Esophagus muscularis mucosa (tissue), 4 donors: Measurements from ENCODE around the gene MSRB3. TPM values are rescaled to one million over a fixed set of nuclear protein-coding genes. Genes with fewer than 3 reads are reported as not detected.

Experiments
- DNase-seq: peaks from one replicate; pipeline ENCODE4 v3.0.0-alpha.2; 2017; ENCODE audit errors: extremely low spot score
- H3K27ac ChIP-seq, 4 donors: fragments of 200-600 bp; sonication (generic); replicated peaks in 1 of 4; 1 replicate in 3 of 4; 2 replicates in 1 of 4; pipeline ENCODE4 v1.5.1; 2016 to 2019; ENCODE audit warnings: mild to moderate bottlenecking in 1 of 4
- H3K27me3 ChIP-seq, 4 donors: fragments of 200-600 bp; sonication (generic); one replicate each; pipeline versions ENCODE4 v1.5.1 to v1.6.0; 2016 to 2019
- H3K36me3 ChIP-seq, 4 donors: fragments of 200-600 bp; sonication (generic); one replicate each; pipeline ENCODE4 v1.5.1; 2016 to 2019
- H3K4me1 ChIP-seq, 4 donors: fragments of 200-600 bp; sonication (generic); one replicate each; pipeline ENCODE4 v1.5.1; 2016 to 2019
- H3K4me3 ChIP-seq, 4 donors: fragments of 200-600 bp; sonication (generic); 1 replicate in 2 of 4; 2 replicates in 2 of 4; pipeline ENCODE4 v1.5.1; 2016 to 2019; ENCODE audit warnings: mild to moderate bottlenecking in 4 of 4, moderate library complexity in 1 of 4
- H3K9me3 ChIP-seq, 4 donors: fragments of 200-600 bp; sonication (generic); 1 replicate in 3 of 4; 2 replicates in 1 of 4; pipeline ENCODE4 v1.5.1; 2016 to 2019
- EP300 ChIP-seq: sonication (generic); formaldehyde crosslinking; IDR thresholded peaks from one replicate; pipeline ENCODE4 v1.6.1; 2017; ENCODE audit warnings: antibody characterized with exemption
- POLR2A ChIP-seq: fragments of 450-650 bp; IDR thresholded peaks from one replicate; pipeline ENCODE4 v1.6.1; 2017; ENCODE audit warnings: antibody characterized with exemption, moderate library complexity, mild to moderate bottlenecking, low read depth
- POLR2AphosphoS5 ChIP-seq, 2 donors: sonication (generic); formaldehyde crosslinking; IDR thresholded peaks; one replicate each; pipeline ENCODE4 v1.6.1; 2017; ENCODE audit warnings: antibody characterized with exemption in 2 of 2
- WGBS: methylation state at CpG from one replicate; pipeline ENCODE4 v1.1.5; 2018; 5-methylcytosine and 5-hydroxymethylcytosine counted together
- intact Hi-C: fragments of 100-400 bp; cut with DNase I; formaldehyde crosslinking; loops from one replicate; pipeline ENCODE4 v1.15.1; 2023
- total RNA-seq, 4 donors: library from RNA; depleted of rRNA; stranded (reverse); fragments of >200 nt; gene quantifications; one replicate each; pipeline versions ENCODE4 v1.1.0 to v1.2.1, GENCODE V29; 2016
- TF ChIP-seq, protein P1 (sequence below), 3 experiments: fragments of 200-600 bp in 2 of 3; fragments of 450-650 bp in 1 of 3; sonication (generic) in 2 of 3; IDR thresholded peaks; one replicate each; pipeline ENCODE4 v1.5.1; 2017 to 2019; ENCODE audit warnings: antibody characterized with exemption in 3 of 3, mild to moderate bottlenecking in 2 of 3, moderate library complexity in 1 of 3

Gene MSRB3
- total RNA-seq, 4 donors from 2014 or later = 213 to 325 (median 288) TPM

DNA sequence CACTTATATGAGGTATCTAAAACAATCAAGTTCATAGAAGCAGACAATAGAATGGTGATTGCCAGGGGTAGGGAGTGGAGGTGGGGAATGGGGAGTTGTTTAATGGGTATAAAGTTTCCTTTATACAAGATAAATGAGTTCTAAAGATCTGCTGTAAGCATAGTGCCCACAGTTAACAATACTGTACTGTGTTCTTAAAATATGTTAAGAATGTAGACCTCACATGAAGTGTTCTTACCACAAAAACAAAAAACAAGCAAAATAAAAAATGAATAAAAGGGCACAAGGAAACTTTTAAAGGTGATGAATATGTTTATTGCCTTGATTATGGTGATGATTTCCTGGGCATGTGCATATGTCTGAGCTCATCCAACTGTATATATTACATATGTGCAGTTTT, 211.8 kb downstream of the MSRB3 start:
- Histone ChIP-seq H3K27ac (no peak overlapping the region), H3K9me3 (no peaks in the 10 kb centered on the region), H3K36me3 (no peaks in the 10 kb centered on the region), H3K4me3 (no peak overlapping the region), H3K27me3 (no peaks in the 10 kb centered on the region), H3K4me1 (no peaks in the 10 kb centered on the region)
- intact Hi-C loops = no loop called here
- DNase-seq = no peak
- TF ChIP-seq POLR2A (no peak), EP300 (no peak), POLR2AphosphoS5 (IDR thresholded peaks at IDR 0.05) (no peak)
- TF ChIP-seq, protein P1, sequence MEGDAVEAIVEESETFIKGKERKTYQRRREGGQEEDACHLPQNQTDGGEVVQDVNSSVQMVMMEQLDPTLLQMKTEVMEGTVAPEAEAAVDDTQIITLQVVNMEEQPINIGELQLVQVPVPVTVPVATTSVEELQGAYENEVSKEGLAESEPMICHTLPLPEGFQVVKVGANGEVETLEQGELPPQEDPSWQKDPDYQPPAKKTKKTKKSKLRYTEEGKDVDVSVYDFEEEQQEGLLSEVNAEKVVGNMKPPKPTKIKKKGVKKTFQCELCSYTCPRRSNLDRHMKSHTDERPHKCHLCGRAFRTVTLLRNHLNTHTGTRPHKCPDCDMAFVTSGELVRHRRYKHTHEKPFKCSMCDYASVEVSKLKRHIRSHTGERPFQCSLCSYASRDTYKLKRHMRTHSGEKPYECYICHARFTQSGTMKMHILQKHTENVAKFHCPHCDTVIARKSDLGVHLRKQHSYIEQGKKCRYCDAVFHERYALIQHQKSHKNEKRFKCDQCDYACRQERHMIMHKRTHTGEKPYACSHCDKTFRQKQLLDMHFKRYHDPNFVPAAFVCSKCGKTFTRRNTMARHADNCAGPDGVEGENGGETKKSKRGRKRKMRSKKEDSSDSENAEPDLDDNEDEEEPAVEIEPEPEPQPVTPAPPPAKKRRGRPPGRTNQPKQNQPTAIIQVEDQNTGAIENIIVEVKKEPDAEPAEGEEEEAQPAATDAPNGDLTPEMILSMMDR (IDR thresholded peaks at IDR 0.05) = no peak

DNA sequence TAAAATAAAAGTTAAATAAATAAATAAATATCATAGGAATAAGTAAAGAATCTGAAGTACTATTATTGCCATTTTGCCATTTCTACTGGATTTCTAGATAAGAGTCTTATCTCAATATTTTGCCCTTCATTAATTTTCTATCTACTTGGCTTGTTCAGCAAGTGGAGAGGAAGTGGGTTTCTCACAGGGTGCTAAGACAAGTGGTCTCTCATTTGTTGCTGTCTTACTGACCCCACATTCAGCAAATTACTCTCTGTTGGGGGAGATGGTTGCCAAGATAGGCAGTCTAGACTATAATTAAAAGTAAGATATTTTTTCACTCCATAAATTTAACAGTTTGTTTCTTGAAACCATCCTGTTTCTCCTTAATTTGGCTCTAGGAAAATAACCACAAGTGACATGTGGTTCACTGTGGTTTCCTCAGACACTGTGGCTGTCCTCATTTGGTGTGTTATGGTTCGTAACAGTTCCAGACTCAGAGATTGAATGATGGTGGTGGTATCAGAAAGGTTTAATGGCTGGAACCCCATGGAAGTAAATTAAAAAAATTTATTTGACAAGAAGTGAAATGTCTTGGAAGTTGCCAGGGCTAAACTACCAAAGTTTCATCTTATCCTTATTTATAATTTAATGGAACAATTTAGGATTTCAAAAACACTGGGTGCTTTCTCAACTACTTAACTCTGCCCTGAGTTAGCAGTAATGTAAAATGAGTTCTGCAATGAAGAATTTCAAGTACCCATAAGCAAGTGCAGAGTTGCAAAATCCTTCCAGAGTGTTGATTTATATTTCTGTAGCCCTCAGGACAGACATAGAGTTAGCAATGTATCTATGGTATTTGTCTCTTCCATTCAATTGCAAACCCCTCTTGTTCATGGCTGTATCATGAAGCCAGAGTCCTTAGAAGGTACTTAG, 214.8 kb downstream of the MSRB3 start:
- WGBS = 78% methylated on average over 1 of the region's 1 CpG
- no peak overlapping the region for H3K4me3 ChIP-seq

DNA sequence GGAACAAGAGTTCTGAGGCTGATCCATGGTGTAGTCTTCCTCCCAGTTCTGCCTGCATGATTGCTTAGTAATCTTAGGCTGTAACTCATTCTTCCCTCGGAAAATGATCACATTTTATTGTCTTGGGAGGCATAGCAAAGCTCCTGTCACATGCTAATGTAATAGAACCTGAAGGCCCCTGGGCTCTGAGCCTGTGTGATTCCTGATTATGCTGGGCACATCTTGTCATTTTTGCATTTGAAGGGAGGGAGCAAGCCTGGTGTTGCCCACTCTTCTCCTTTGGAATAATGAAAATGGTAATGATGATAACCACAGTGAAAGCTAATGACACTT, 215.4 kb downstream of the MSRB3 start:
- H3K4me3 ChIP-seq = no peak overlapping the region
- no peaks in the 10 kb centered on the region for H3K36me3 ChIP-seq
- no peaks in the 10 kb centered on the region for H3K9me3 ChIP-seq
- TF ChIP-seq POLR2A (no peak), POLR2AphosphoS5 (IDR thresholded peaks at IDR 0.05) (no peak), EP300 (no peak)
- TF ChIP-seq, protein P1 (IDR thresholded peaks at IDR 0.05) = no peak
- no peaks in the 10 kb centered on the region for H3K27me3 ChIP-seq
- intact Hi-C loops = no loop called here
- no peak for DNase-seq
- 100% methylated on average over 1 of the region's 1 CpG for WGBS
- H3K4me1 ChIP-seq = no peaks in the 10 kb centered on the region
- no peak overlapping the region for H3K27ac ChIP-seq

More for the DNA sequence above, 214.8 kb downstream of the MSRB3 start:
- Histone ChIP-seq H3K36me3 (no peaks in the 10 kb centered on the region), H3K27ac (no peak overlapping the region), H3K9me3 (no peaks in the 10 kb centered on the region), H3K27me3 (no peaks in the 10 kb centered on the region), H3K4me1 (no peaks in the 10 kb centered on the region)
- DNase-seq = no peak
- TF ChIP-seq, protein P1 (IDR thresholded peaks at IDR 0.05) = no peak
- TF ChIP-seq POLR2AphosphoS5 (IDR thresholded peaks at IDR 0.05) (no peak), POLR2A (no peak), EP300 (no peak)
- intact Hi-C loops = no loop called here

DNA sequence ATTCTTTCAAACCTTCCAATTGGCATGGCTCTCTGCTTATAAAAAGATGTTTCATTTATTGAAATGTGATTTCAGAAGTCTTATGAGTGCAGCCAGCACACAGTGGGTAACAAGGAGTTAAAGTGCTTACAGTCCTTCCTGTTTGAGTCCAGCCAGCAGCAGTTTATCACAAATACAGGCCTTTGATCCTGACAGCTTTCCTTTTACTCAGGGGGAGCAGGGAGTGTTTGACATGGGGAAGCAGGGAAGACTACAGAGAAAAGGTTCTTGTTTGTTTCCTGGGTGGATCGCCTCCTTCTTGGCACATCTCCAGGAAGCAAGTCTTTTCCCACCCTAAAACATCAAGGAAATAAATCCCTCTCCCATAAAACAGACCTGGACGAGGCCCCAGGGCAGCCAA, 216.1 kb downstream of the MSRB3 start:
- H3K27ac ChIP-seq = no peak overlapping the region
- H3K9me3 ChIP-seq = no peaks in the 10 kb centered on the region
- TF ChIP-seq POLR2A = no peak
- no peak for TF ChIP-seq POLR2AphosphoS5 (IDR thresholded peaks at IDR 0.05)
- TF ChIP-seq EP300 = no peak
- TF ChIP-seq, protein P1 (IDR thresholded peaks at IDR 0.05) = no peak
- H3K4me3 ChIP-seq = no peak overlapping the region
- H3K27me3 ChIP-seq = no peaks in the 10 kb centered on the region
- intact Hi-C loops = no loop called here
- no peak for DNase-seq
- 88% methylated on average over 2 of the region's 2 CpGs for WGBS
- H3K36me3 ChIP-seq = no peaks in the 10 kb centered on the region
- no peaks in the 10 kb centered on the region for H3K4me1 ChIP-seq

DNA sequence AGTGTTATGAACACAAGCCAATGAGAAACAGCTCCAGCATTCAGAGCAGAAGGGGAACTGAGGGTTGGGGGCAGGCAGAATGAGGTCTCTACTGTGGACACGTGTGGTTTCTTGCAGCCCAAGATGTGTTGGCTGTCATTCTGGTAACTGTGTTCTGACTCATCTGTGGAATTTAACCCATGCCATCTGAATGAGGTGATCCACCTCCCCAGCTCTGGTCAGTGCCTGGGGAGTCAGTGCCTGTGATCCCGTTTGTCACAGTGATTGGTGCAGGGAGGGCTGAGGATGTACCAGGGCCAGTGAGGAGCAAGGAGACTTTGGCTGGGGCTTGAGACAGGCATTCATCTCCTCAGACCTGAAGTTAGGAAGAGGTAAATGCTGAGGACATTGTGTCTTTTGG, 216.8 kb downstream of the MSRB3 start:
- Histone ChIP-seq H3K9me3 (no peaks in the 10 kb centered on the region), H3K27ac (no peak overlapping the region), H3K4me3 (no peak overlapping the region), H3K4me1 (peaks cover 0 to under 1% (median 0%) of the 10 kb centered on the region in 4 donors), H3K27me3 (no peaks in the 10 kb centered on the region), H3K36me3 (no peaks in the 10 kb centered on the region)
- intact Hi-C loops = no loop called here
- TF ChIP-seq POLR2AphosphoS5 (IDR thresholded peaks at IDR 0.05) (no peak), POLR2A (no peak), EP300 (no peak)
- TF ChIP-seq, protein P1 (IDR thresholded peaks at IDR 0.05) = no peak
- no peak for DNase-seq
- 32% methylated on average over 2 of the region's 2 CpGs for WGBS
